Measurements from ENCODE around the gene ACE. TPM values are rescaled to one million over a fixed set of nuclear protein-coding genes. Genes with fewer than 3 reads are reported as not detected.

The ACE gene
- total RNA-seq, 6 donors from 2014 or later = 21.1 to 90.6 (median 65.1) TPM

GRCh38 chr17:63500543-63501390 lies 23.9 kb downstream of the ACE start:
- peaks cover 23 to 33% (median 30%) of the 10 kb centered on the region in 4 donors for H3K4me1 ChIP-seq
- no peaks in the 10 kb centered on the region for H3K27me3 ChIP-seq
- H3K4me3 ChIP-seq = no peak overlapping the region
- 60 to 65% methylated on average over 13 to 14 of the region's 14 CpGs for WGBS, 2 donors
- H3K36me3 ChIP-seq = no peaks in the 10 kb centered on the region
- DNase-seq (no peak), ATAC-seq (ENCODE audit: low FRiP score in 2 of 2) (peak in 1 of 2 donors; percentile 12)
- H3K9me3 ChIP-seq = no peaks in the 10 kb centered on the region
- TF ChIP-seq EP300 (IDR thresholded peaks at IDR 0.05) (no peak), POLR2A (IDR thresholded peaks at IDR 0.05) (peak in 1 of 4 donors; percentile 46), CTCF (IDR thresholded peaks at IDR 0.05) (no peak)
- H3K27ac ChIP-seq = peak overlapping the region in 1 of 4 donors; percentile 54

- no peaks in the 10 kb centered on the region for H3K36me3 ChIP-seq
- peaks cover 9 to 17% (median 13%) of the 10 kb centered on the region in 4 donors for H3K4me1 ChIP-seq
- H3K9me3 ChIP-seq = no peaks in the 10 kb centered on the region
- TF ChIP-seq EP300 (IDR thresholded peaks at IDR 0.05) (no peak), POLR2AphosphoS5 (IDR thresholded peaks at IDR 0.05) (no peak), CTCF (IDR thresholded peaks at IDR 0.05) (no peak), POLR2A (IDR thresholded peaks at IDR 0.05) (no peak)
- no peak overlapping the region for H3K4me3 ChIP-seq
- no peak for DNase-seq
- 51 to 75% methylated on average over 8 of the region's 8 CpGs for WGBS, 2 donors
- H3K27ac ChIP-seq = peak overlapping the region in 1 of 4 donors; percentile 22
- no peaks in the 10 kb centered on the region for H3K27me3 ChIP-seq
- ATAC-seq (ENCODE audit: low FRiP score in 2 of 2) = no peak
These were observed 26.5 kb downstream of the ACE start for GRCh38 chr17:63503341-63503705.

- TF ChIP-seq POLR2A (IDR thresholded peaks at IDR 0.05) = no peak
- TF ChIP-seq CTCF (IDR thresholded peaks at IDR 0.05) = no peak
- no peak for TF ChIP-seq EP300 (IDR thresholded peaks at IDR 0.05)
- TF ChIP-seq POLR2AphosphoS5 (IDR thresholded peaks at IDR 0.05) = no peak
- Histone ChIP-seq H3K4me1 (peaks cover 2 to 12% (median 7%) of the 10 kb centered on the region in 4 donors), H3K27me3 (no peaks in the 10 kb centered on the region), H3K4me3 (no peak overlapping the region), H3K36me3 (no peaks in the 10 kb centered on the region), H3K27ac (peak overlapping the region in 1 of 4 donors; percentile 22), H3K9me3 (no peaks in the 10 kb centered on the region)
- no peak for ATAC-seq (ENCODE audit: low FRiP score in 2 of 2)
- no peak for DNase-seq
These were observed 27.4 kb downstream of the ACE start for GRCh38 chr17:63504261-63504660.

- Histone ChIP-seq H3K4me1 (peaks cover 0 to 5% (median 0%) of the 10 kb centered on the region in 4 donors), H3K9me3 (no peaks in the 10 kb centered on the region), H3K27ac (no peak overlapping the region), H3K4me3 (no peak overlapping the region), H3K27me3 (no peaks in the 10 kb centered on the region), H3K36me3 (no peaks in the 10 kb centered on the region)
- TF ChIP-seq EP300 (IDR thresholded peaks at IDR 0.05) (no peak), POLR2A (IDR thresholded peaks at IDR 0.05) (no peak), POLR2AphosphoS5 (IDR thresholded peaks at IDR 0.05) (no peak), CTCF (IDR thresholded peaks at IDR 0.05) (no peak)
- DNase-seq (no peak), ATAC-seq (ENCODE audit: low FRiP score in 2 of 2) (no peak)
- WGBS, 2 donors = 84 to 89% methylated on average over 9 of the region's 9 CpGs
These were observed 28.5 kb downstream of the ACE start for GRCh38 chr17:63505341-63505740.

GRCh38 chr17:63506627-63507026 lies 29.8 kb downstream of the ACE start:
- no peak overlapping the region for H3K4me3 ChIP-seq
- no peak for TF ChIP-seq POLR2A (IDR thresholded peaks at IDR 0.05)
- TF ChIP-seq POLR2AphosphoS5 (IDR thresholded peaks at IDR 0.05) = no peak
- TF ChIP-seq CTCF (IDR thresholded peaks at IDR 0.05) = no peak
- no peak for TF ChIP-seq EP300 (IDR thresholded peaks at IDR 0.05)
- 83 to 94% methylated on average over 2 to 3 of the region's 3 CpGs for WGBS, 2 donors
- DNase-seq (no peak), ATAC-seq (ENCODE audit: low FRiP score in 2 of 2) (no peak)
- no peak overlapping the region for H3K27ac ChIP-seq
- H3K9me3 ChIP-seq = no peaks in the 10 kb centered on the region
- no peaks in the 10 kb centered on the region for H3K36me3 ChIP-seq
- H3K4me1 ChIP-seq = no peaks in the 10 kb centered on the region
- H3K27me3 ChIP-seq = no peaks in the 10 kb centered on the region
